A549 (cell line): Measurements from ENCODE around the gene TMEM30A. TPM values are rescaled to one million over a fixed set of nuclear protein-coding genes. Genes with fewer than 3 reads are reported as not detected.
A peak's percentile ranks its signal among the peaks of the same experiment; 100 is the strongest.

Experiments
- ATAC-seq, 2 experiments: fragments of 200-7000 bp in 1 of 2; fragments of >200 bp in 1 of 2; cut with Nextera tagmentation in 1 of 2; cut with Tn5 transposase in 1 of 2; 3 replicates each; pipeline versions ENCODE4 v1.8.0 to v1.9.1; 2018 to 2020; ENCODE audit warnings: mild to moderate bottlenecking in 1 of 2, moderate library complexity in 1 of 2
- CTCF ChIA-PET: fragments of 300-600 bp; sonication (Branson Sonifier 250); formaldehyde crosslinking; extraction: SDS; loops from one replicate; lab custom pipeline; 2021; ENCODE audit warnings: antibody characterized with exemption, inconsistent platforms; lab: Yijun Ruan, JAX
- POLR2A ChIA-PET: fragments of 350-600 bp; formaldehyde crosslinking; extraction: SDS; loops from one replicate; lab custom pipeline; 2021; ENCODE audit warnings: antibody characterized with exemption, inconsistent platforms; lab: Yijun Ruan, JAX
- DNase-seq, 2 experiments: peaks; one replicate each; pipeline versions ENCODE4 v3.0.0 to v3.0.0-alpha.2; 2011 to 2016; ENCODE audit warnings: low read depth in 1 of 2, low spot score in 1 of 2
- FAIRE-seq: peaks from 2 replicates; lab custom pipeline; 2011; peaks lifted over from hg19 to GRCh38; lab: Jason Lieb, UNC
- H3K27ac ChIP-seq, 2 experiments: fragments of >200 bp; sonication (Bioruptor Twin); formaldehyde crosslinking; 3 replicates each; pipeline ENCODE4 v1.5.1; 2016 to 2017
- H3K4me1 ChIP-seq: fragments of >200 bp; sonication (Bioruptor Twin); formaldehyde crosslinking; 3 replicates; pipeline ENCODE4 v1.6.1; 2016
- H3K4me2 ChIP-seq: fragments of >200 bp; sonication (Bioruptor Twin); formaldehyde crosslinking; 3 replicates; pipeline ENCODE4 v1.6.1; 2016
- H3K4me3 ChIP-seq: fragments of >200 bp; sonication (Bioruptor Twin); formaldehyde crosslinking; 3 replicates; pipeline ENCODE4 v1.5.1; 2016
- H3K9me3 ChIP-seq: fragments of >200 bp; sonication (Bioruptor Twin); formaldehyde crosslinking; 3 replicates; pipeline ENCODE4 v1.6.1; 2016
- ESRRA ChIP-seq: fragments of 150-350 bp; IDR thresholded peaks from 2 replicates; pipeline ENCODE4 v1.6.1; 2014; ENCODE audit warnings: mild to moderate bottlenecking, low read length, borderline replicate concordance
- FOSB ChIP-seq: fragments of 250-450 bp; sonication (Bioruptor Pico); IDR thresholded peaks from 2 replicates; pipeline ENCODE4 v1.5.0; 2020; ENCODE audit warnings: mild to moderate bottlenecking, moderate library complexity
- FOSL2 ChIP-seq, 2 experiments: fragments of 450-650 bp in 1 of 2; fragments of >200 bp in 1 of 2; sonication (Bioruptor Twin) in 1 of 2; formaldehyde crosslinking; IDR thresholded peaks; 2 replicates each; pipeline versions ENCODE4 v1.5.0 to v1.6.1; 2016 to 2020; ENCODE audit warnings: mild to moderate bottlenecking in 1 of 2, moderate library complexity in 1 of 2
- FOXS1 ChIP-seq: fragments of 250-450 bp; sonication (Bioruptor Pico); IDR thresholded peaks from 2 replicates; pipeline ENCODE4 v1.5.0; 2020; ENCODE audit warnings: mild to moderate bottlenecking, moderate library complexity
- HES2 ChIP-seq: fragments of >200 bp; sonication (Bioruptor Twin); formaldehyde crosslinking; IDR thresholded peaks from 2 replicates; pipeline ENCODE4 v1.6.1; 2016
- HEYL ChIP-seq: fragments of 250-450 bp; sonication (Bioruptor Pico); IDR thresholded peaks from 2 replicates; pipeline ENCODE4 v1.8.0; 2021; ENCODE audit warnings: mild to moderate bottlenecking, moderate library complexity
- HOXA7 ChIP-seq: fragments of 250-450 bp; sonication (Bioruptor Pico); IDR thresholded peaks from 2 replicates; pipeline ENCODE4 v1.5.0; 2020; ENCODE audit warnings: mild to moderate bottlenecking, moderate library complexity
- HOXB13 ChIP-seq: fragments of 250-450 bp; sonication (Bioruptor Pico); IDR thresholded peaks from 2 replicates; pipeline ENCODE4 v1.5.0; 2020; ENCODE audit warnings: low read depth, mild to moderate bottlenecking, moderate library complexity
- HOXB5 ChIP-seq: fragments of 250-450 bp; sonication (Bioruptor Pico); IDR thresholded peaks from 2 replicates; pipeline ENCODE4 v1.5.0; 2020; ENCODE audit warnings: mild to moderate bottlenecking, moderate library complexity
- MAFK ChIP-seq: fragments of 450-650 bp; IDR thresholded peaks from 2 replicates; pipeline ENCODE4 v1.6.1; 2014; ENCODE audit not compliant: partially characterized antibody
- MAZ ChIP-seq: fragments of 150-350 bp; IDR thresholded peaks from 2 replicates; pipeline ENCODE4 v1.6.1; 2014; ENCODE audit warnings: antibody characterized with exemption, low read depth, low read length, borderline replicate concordance
- NFE2L2 ChIP-seq: fragments of 150-350 bp; conservative IDR thresholded peaks from 2 replicates; pipeline ENCODE4 v1.6.1; 2014; ENCODE audit warnings: low read length
- NPAS2 ChIP-seq: fragments of 250-450 bp; sonication (Bioruptor Pico); IDR thresholded peaks from 2 replicates; pipeline ENCODE4 v1.8.0; 2022; ENCODE audit warnings: mild to moderate bottlenecking, moderate library complexity, borderline replicate concordance
- NR3C1 ChIP-seq: fragments of >200 bp; sonication (Bioruptor Twin); formaldehyde crosslinking; IDR thresholded peaks from 3 replicates; pipeline ENCODE4 v1.6.1; 2017
- RCOR1 ChIP-seq: fragments of 150-350 bp; IDR thresholded peaks from 2 replicates; pipeline ENCODE4 v1.6.1; 2014; ENCODE audit warnings: antibody characterized with exemption, low read length, low read depth
- TFCP2L1 ChIP-seq: fragments of 250-450 bp; sonication (Bioruptor Pico); IDR thresholded peaks from 2 replicates; pipeline ENCODE4 v1.5.0; 2021; ENCODE audit warnings: mild to moderate bottlenecking
- ZNF302 ChIP-seq: fragments of 250-450 bp; sonication (Bioruptor Pico); IDR thresholded peaks from 2 replicates; pipeline ENCODE4 v1.9.0; 2021; ENCODE audit warnings: inconsistent platforms, mild to moderate bottlenecking, moderate library complexity
- ZSCAN20 ChIP-seq: fragments of 250-450 bp; sonication (Bioruptor Pico); IDR thresholded peaks from 2 replicates; pipeline ENCODE4 v1.8.0; 2022; ENCODE audit warnings: mild to moderate bottlenecking, moderate library complexity
- WGBS: methylation state at CpG from one replicate; pipeline ENCODE4 v1.1.6; 2017; ENCODE audit errors: missing lambda C conversion rate; 5-methylcytosine and 5-hydroxymethylcytosine counted together
- polyA plus RNA-seq, 4 experiments: library from polyadenylated mRNA; depleted of rRNA in 3 of 4; stranded (reverse); fragments of >200 nt; fragmentation: RNase III in 1 of 4; extraction: RNeasy Plus Mini Kit Qiagen cat#74134 plus additional on column Dnase treatment in 1 of 4; gene quantifications; 2 replicates in 3 of 4; 3 replicates in 1 of 4; pipeline ENCODE4 v1.2.3, GENCODE V29; 2011 to 2017
- TF ChIP-seq, protein P1 (sequence below): fragments of 200-600 bp; sonication (generic); IDR thresholded peaks from 2 replicates; pipeline ENCODE4 v1.6.1; 2016; ENCODE audit warnings: antibody characterized with exemption, mild to moderate bottlenecking, moderate library complexity
- TF ChIP-seq, protein P2 (sequence below): IDR thresholded peaks from 2 replicates; pipeline ENCODE4 v1.6.1; 2012
- TF ChIP-seq, protein P3 (sequence below): fragments of 250-450 bp; sonication (Bioruptor Pico); IDR thresholded peaks from 2 replicates; pipeline ENCODE4 v1.5.0; 2020; ENCODE audit warnings: low read depth, mild to moderate bottlenecking, moderate library complexity
- TF ChIP-seq, protein P4 (sequence below): fragments of 150-350 bp; IDR thresholded peaks from 2 replicates; pipeline ENCODE4 v1.6.1; 2014; ENCODE audit warnings: low read depth, mild to moderate bottlenecking, low read length

Gene TMEM30A
- polyA plus RNA-seq, 2 of the 4 experiments (the other 2 are of a cell fraction): 65.1 to 75.5 TPM

- no peak for FAIRE-seq
- ChIA-PET CTCF (interaction anchor here (0.8 to 5.5 kb wide), 4 partner anchors 8 to 1247 kb away, joined by 3 to 58 read pairs (median 4); no protein-coding TSS in a partner anchor), POLR2A (no interaction called here)
- WGBS: 8% methylated on average over 4 of the region's 4 CpGs
- Histone ChIP-seq H3K4me2 (no peak overlapping the region; the same call in 2 of the 3 replicates), H3K4me1 (0 out of 3 replicates have a peak, but pooled peaks cover 3% of the 10 kb centered on the region), H3K9me3 (no peaks in the 10 kb centered on the region), H3K4me3 (no peak overlapping the region), H3K27ac (no peak overlapping the region)
- peak in 1 of 2 experiments; percentile 20 for DNase-seq
- ATAC-seq: no peak
- TF ChIP-seq MAZ: no peak
- no peak for TF ChIP-seq FOXS1 (CRISPR knock-in tag)
- TF ChIP-seq, protein P1, sequence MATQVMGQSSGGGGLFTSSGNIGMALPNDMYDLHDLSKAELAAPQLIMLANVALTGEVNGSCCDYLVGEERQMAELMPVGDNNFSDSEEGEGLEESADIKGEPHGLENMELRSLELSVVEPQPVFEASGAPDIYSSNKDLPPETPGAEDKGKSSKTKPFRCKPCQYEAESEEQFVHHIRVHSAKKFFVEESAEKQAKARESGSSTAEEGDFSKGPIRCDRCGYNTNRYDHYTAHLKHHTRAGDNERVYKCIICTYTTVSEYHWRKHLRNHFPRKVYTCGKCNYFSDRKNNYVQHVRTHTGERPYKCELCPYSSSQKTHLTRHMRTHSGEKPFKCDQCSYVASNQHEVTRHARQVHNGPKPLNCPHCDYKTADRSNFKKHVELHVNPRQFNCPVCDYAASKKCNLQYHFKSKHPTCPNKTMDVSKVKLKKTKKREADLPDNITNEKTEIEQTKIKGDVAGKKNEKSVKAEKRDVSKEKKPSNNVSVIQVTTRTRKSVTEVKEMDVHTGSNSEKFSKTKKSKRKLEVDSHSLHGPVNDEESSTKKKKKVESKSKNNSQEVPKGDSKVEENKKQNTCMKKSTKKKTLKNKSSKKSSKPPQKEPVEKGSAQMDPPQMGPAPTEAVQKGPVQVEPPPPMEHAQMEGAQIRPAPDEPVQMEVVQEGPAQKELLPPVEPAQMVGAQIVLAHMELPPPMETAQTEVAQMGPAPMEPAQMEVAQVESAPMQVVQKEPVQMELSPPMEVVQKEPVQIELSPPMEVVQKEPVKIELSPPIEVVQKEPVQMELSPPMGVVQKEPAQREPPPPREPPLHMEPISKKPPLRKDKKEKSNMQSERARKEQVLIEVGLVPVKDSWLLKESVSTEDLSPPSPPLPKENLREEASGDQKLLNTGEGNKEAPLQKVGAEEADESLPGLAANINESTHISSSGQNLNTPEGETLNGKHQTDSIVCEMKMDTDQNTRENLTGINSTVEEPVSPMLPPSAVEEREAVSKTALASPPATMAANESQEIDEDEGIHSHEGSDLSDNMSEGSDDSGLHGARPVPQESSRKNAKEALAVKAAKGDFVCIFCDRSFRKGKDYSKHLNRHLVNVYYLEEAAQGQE: no peak
- TF ChIP-seq, protein P2, sequence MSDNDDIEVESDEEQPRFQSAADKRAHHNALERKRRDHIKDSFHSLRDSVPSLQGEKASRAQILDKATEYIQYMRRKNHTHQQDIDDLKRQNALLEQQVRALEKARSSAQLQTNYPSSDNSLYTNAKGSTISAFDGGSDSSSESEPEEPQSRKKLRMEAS: no peak
- TF ChIP-seq ZNF302: no peak
- TF ChIP-seq TFCP2L1 (CRISPR knock-in tag): no peak
- no peak for TF ChIP-seq NPAS2 (CRISPR knock-in tag)
- TF ChIP-seq MAFK: no peak
- TF ChIP-seq ZSCAN20 (CRISPR knock-in tag): no peak
- TF ChIP-seq HES2: no peak
- TF ChIP-seq RCOR1: no peak
- TF ChIP-seq, protein P3, sequence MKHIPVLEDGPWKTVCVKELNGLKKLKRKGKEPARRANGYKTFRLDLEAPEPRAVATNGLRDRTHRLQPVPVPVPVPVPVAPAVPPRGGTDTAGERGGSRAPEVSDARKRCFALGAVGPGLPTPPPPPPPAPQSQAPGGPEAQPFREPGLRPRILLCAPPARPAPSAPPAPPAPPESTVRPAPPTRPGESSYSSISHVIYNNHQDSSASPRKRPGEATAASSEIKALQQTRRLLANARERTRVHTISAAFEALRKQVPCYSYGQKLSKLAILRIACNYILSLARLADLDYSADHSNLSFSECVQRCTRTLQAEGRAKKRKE (CRISPR knock-in tag): no peak
- TF ChIP-seq HEYL (CRISPR knock-in tag): no peak
Measured at GRCh38 chr6:75217193-75217592, 67.4 kb downstream of the TMEM30A start.

DNA sequence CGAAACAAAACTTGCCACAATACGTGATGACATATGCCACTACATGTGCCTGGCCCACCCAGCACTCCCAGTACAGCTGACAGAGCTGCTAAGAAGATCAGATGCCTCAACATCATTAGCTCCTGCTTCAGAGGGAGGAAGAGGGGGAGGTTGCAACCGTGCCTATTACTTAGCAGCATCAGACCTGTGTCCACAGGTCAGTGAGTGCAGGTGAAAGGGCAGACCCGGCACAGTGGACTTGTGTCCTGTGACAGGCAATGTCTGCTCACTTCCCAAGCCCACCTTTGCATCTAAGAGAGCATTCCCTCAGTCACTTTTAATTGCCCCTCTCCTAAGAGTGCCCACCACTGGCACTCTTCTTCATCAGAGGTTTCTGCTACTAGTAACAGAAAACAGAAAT lies 69.3 kb downstream of the TMEM30A start:
- no peaks in the 10 kb centered on the region for H3K9me3 ChIP-seq
- no peak overlapping the region for H3K4me2 ChIP-seq
- 0 out of 3 replicates have a peak, but pooled peaks cover 7% of the 10 kb centered on the region for H3K4me1 ChIP-seq
- no peak overlapping the region for H3K27ac ChIP-seq
- no peak for ATAC-seq
- FAIRE-seq: no peak
- DNase-seq: no peak
- 67% methylated on average over 4 of the region's 4 CpGs for WGBS
- CTCF ChIA-PET: no interaction called here
- no peak for TF ChIP-seq NFE2L2
- no peak for TF ChIP-seq HOXA7
- POLR2A ChIA-PET: no interaction called here
- no peak overlapping the region for H3K4me3 ChIP-seq

DNA sequence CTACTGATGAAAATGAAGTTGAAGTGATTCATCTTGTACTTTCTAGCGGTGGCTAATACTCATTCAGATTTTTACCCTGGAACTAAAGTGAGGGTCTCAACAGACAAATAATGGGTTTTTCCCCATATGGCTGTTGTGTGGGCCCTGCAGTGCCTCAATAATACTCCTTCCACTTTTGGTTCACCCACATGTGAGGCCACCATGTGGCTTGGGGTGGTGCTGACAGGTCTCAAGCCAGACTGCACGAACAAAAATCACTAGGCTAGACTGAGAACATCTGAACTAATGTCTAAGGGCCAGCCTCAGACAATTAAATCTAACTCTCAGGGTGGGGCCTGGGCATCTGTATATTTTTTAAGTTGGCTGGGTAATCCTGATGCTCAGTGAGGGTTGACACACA lies 70.9 kb downstream of the TMEM30A start:
- ATAC-seq (peak in 1 of 2 experiments; percentile 40; a peak in 1 of 6 replicates), DNase-seq (no peak), FAIRE-seq (no peak)
- H3K4me1 ChIP-seq: 0 out of 3 replicates have a peak, but pooled peaks cover 7% of the 10 kb centered on the region
- no peak overlapping the region for H3K4me3 ChIP-seq
- H3K27ac ChIP-seq: no peak overlapping the region
- ChIA-PET CTCF (interaction anchor here (0.6 to 1.2 kb wide), 3 partner anchors 1123 to 1946 kb away, joined by 3 read pairs; no protein-coding TSS in a partner anchor), POLR2A (no interaction called here)
- WGBS: 81% methylated on average over 1 of the region's 2 CpGs
- H3K9me3 ChIP-seq: no peaks in the 10 kb centered on the region
- H3K4me2 ChIP-seq: no peak overlapping the region
- TF ChIP-seq FOSB (CRISPR knock-in tag) (no peak), NR3C1 (no peak), HOXB13 (CRISPR knock-in tag) (no peak), FOSL2 (IDR thresholded peaks at IDR 0.05) (no peak), FOSL2 (CRISPR knock-in tag; IDR thresholded peaks at IDR 0.05) (no peak), HOXB5 (no peak), ESRRA (no peak)
- TF ChIP-seq, protein P4, sequence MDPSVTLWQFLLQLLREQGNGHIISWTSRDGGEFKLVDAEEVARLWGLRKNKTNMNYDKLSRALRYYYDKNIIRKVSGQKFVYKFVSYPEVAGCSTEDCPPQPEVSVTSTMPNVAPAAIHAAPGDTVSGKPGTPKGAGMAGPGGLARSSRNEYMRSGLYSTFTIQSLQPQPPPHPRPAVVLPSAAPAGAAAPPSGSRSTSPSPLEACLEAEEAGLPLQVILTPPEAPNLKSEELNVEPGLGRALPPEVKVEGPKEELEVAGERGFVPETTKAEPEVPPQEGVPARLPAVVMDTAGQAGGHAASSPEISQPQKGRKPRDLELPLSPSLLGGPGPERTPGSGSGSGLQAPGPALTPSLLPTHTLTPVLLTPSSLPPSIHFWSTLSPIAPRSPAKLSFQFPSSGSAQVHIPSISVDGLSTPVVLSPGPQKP: no peak
- TF ChIP-seq, protein P3 (CRISPR knock-in tag): no peak
